ENCODE results near the gene BMP10.
A peak's percentile ranks its signal among the peaks of the same experiment; 100 is the strongest.

The BMP10 gene

DNA sequence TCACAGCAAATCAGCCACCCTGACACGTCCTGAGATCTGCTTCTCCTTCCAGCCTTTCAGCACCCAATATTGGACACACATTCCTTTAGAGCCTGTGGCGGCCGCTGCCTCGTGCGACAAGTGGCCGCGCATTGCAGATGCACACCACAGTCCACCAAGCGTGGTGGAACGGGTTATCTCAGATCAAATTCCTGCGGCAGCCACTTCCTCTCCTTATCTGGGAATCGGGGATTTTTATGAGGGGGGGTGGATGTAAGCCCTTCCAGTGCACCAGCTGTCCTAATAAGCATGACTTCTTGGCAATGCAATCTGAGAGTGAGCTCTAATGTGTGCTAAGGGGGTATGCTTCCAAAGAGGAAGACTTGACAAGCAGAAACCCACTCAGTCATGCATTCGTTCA lies 18.3 kb upstream of the BMP10 start:
- no peak for DNase-seq

DNA sequence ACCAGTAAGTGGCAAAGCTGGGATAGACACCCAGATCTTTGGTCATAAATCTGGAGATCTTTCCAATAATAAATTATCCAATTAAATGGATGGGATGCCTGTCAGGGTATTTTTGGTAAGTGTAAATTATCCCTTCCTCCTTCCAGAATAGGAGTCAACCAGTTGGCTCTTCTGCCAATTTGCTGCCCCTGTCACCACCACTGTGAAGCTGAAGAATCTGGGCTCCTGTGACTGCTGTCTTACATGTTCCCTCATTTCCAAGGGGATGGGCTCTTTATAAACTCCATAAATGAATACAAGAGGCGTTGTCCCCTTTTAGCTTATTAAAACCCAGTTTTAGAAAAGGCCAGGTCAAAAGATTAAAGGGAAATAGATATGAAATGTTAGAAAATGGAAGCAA lies 17.8 kb upstream of the BMP10 start:
- no peak for DNase-seq

DNA sequence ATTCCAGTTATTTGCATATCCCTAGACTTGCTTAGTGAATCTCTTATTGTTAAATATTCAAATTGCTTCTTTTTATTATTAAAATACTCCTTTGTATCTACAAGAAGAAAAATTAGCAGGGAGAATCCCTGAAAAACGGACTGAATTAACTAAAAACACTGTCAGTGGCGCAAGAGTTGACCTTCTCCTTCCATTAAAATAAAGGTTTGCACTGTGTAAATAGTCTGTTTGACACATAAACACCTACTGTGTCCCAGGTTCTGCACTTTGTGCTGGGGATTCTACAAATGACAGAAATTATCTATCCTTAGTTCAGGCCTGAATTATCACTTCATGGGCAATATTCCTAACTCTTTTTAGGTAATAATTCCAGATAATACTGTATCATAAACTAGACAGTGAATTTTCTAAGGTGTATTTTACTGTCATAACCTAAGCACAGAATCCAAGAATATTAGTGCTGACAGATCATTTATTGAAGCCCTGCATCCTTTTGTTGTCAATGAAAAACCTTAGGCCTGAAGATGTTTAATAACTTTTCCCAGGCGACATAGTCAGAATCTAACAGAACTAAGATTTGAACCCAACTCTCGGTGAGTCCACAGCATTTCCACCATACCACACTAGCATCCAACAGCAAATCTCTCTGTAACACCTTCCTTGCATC lies 17.0 kb upstream of the BMP10 start:
- no peak for DNase-seq

DNA sequence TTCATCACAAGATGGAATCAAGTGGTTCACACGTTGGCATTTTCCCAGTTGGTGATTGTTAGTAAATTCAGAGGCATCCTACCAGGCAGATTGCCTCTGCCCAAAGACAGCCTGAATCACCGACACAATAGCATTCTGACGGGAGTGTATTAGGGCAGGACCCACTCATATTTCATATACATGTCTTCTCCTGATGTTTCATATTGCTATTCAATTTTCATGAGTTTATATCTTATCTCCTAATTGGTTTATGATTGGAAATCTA lies 14.5 kb upstream of the BMP10 start:
- DNase-seq: no peak

DNA sequence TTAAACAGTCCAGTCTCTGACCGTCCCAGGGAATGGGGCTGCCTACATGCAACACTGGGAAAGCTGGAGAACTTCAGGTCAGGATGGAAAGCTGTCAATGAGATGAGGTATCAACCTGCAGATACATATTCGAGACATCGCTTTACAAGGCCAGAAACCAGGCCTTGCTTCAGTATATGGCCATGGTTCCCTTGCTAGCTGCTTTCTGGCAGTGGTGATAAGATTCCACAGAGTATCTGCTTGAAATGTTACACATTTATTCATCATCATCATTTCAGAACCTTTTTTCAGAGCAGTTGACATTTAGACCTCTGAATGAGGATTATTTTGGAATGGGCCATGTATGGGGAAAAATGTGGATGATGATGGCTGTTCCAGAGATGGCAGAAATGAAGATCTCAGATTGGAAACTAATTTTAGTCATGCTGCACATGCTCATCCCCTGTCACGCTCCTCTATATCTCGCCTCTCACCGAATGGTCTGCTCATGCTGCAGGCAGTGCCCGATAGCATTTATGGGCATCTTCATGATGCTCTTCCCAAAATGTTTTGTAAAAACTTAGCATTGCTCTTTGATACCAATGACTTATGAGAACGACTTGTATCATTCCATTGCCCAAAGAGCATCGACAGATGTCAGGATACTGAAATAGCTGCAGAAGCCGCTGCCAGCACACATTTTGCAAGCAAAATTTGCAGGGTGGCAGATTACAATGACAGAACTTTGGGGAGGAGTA lies 14.0 kb upstream of the BMP10 start:
- no peak for DNase-seq

DNA sequence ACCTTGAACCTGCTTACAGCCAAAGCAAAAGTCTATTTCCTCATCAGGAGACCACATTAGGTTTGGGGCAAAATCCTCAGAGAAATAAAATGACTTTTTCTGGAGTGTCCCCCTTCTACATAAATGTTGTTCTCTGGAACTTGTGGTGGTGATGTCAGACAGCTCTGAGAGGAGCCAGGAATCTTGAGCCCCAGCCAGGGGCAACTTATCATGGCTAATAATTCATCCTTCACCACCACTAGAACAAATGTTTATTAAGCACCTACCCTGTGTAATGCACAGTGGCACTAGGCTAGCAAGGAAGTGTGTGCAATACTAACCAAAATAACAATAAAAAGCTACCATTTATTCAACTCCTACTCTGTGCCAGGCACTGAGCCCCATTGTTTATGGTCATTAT lies 9.0 kb upstream of the BMP10 start:
- DNase-seq: no peak

DNA sequence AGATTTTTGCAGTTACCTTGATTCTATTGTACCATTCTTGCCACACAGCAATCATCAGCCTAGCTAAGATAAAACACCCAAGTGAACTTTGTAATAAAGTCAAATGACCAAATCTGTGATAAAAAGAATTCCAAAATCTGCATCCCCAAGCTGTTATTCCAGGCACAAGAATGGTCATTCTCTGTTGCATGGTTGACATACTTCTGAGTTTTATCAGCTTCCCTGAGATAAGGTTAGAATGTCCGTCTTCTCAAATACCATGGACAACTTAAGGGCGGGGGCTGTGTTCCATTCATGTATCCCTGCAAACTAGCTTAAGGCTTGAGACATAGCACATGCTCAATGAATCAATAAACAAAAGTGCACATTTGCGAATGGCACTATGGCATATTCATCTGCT lies 8.1 kb upstream of the BMP10 start:
- DNase-seq: no peak

DNA sequence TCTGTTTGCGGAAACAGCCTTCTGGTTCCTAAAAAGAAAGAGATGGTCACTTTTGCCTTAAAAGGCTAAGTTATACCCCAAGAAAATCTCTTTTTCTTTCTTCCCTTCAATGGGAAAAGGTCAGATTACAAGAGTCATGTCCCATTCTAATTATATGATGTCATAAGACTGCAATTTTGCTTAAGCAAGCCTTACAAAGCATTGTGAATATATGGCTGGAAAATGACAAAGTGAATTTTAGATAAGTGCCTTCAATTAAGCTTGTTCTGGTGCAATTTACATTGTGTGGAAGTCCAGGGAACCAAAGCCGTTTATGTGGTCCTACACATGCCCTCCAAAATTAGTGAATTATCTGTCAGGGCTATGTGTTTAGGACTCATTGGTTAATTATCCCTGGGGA lies 7.6 kb upstream of the BMP10 start:
- DNase-seq: no peak

DNA sequence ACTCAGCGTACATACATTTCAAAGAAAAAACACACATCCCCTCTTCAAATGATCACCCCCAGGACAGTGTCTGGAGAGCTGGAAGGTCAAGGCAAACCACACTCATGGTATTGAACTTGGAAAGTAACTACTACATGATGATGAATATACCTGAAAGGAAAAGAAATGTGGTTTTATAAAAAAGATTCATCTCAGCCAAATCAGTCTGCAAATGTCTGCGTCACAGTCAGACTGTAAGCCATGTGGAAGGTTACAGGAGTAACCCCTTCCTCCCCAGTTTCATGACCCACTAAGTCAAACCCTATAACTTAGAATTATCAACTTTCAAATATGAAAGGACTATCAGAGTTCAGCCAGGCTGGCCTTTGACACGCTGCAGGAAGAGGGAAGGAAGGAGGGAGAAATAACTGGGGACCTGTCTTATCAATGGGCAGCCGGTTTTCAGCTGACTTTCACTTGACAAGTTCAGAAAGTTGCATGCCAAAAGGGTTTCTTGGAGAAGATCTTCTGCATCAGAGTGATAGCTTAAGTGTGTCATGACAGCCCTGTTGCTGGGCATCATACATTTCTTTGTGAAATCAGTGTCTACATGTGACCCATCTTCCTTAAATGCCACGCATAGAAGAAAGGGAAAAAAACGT lies 7.0 kb upstream of the BMP10 start:
- no peak for DNase-seq

DNA sequence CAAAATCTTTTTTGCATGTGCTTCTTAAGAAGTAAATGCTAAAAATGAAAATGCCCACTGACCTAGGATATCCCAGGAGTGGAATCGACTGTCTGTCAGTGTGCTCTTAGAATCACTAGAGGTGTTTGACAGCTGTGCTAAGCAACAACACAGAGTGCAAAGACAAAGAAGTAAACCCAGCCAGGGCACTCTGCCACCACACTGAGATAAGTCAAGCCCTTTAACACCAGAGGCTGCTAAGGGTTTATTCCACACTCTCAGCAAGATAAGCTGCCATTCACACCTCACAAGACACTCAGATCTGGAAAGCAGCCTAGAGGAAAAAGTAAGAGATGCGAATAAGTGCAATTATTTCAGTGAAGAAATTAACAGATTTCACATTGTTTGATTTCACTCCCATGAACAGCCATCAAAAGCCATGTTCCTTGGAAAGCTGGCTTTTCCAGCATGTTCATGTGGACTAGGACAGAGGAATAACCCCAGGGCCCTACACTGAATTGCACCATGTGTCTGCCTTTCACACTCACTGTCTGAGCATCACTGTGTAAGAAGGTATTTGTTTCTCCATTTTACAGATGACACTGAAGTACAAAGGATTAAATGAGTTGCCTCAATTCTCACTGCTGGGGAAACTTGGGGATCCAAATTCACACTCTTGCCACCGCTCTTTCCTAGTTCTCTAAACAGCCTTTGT lies 6.0 kb upstream of the BMP10 start:
- DNase-seq: no peak

DNA sequence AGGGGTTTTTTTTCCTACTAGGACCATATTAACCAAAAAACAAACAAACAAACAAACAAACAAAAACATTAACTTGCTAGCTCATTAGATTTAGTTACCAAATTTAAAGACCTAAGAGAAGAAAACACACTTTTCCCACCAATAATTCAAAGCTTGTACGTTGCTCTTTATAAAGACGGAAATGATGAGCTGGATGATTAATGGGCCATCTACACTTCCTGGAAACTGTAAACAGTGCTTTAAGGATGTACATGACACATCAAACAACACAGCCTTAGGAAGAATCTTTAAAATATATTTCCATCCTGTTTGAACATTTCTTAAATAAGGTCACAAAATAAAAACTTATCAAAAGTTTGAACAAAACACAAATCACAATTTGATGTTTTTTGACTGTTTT lies 982 bp downstream of the BMP10 start:
- no peak for DNase-seq

DNA sequence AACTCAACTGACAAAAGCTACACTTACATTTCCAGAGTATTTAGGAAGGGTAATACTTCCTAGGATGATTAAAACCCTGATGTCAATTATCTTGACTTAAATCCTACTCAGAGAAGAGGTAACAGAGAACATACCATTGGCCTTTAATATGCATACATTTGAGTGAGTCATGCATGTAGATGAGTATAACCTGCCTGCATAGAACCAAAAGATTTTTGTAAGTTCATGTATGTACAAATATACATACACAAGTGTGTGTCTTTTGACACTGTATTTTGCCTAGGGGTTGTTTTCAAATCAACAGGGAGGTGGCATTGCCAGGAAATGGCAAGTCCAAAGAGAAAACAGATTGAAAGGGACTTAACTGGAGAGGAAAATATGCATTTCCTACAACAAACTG lies 6.1 kb downstream of the BMP10 start:
- no peak for DNase-seq

DNA sequence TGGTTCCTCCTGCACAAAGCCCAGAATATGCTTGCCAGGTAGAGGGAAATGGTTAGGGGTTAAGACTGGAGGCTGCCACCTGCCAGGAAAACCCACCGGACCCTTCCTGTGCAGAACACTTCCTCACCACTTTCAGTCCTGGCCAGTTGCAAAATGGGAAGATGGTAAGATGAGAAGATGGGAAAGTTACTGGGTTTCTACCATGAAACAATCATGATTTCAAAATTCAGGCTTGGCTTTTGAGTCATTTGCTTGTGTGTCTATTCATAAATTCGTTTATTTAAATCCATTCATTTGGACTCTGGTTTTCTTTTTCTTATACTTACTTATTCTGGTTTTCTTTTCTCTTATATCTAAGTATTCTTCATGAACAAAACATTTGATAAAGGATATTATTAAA lies 7.2 kb downstream of the BMP10 start:
- DNase-seq: no peak

DNA sequence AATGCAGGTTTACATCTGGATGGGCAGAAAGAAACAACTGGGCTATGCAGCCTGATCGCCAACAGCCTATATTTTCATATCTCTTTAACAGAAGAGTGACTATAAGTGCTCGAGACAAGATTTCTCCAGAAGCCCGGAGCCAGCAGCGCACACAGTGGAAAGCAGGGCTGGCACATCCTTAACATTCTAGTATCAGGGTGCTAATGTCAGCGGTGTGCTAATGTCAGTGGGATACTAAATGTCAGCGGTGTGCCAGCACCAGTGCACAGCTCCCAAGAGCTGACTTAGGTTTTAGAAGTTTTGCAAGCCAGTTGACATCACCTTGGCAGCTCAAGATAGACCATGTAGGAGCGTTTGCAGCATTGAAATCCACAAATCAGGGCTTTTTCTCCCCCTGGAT lies 8.3 kb downstream of the BMP10 start:
- DNase-seq: no peak

DNA sequence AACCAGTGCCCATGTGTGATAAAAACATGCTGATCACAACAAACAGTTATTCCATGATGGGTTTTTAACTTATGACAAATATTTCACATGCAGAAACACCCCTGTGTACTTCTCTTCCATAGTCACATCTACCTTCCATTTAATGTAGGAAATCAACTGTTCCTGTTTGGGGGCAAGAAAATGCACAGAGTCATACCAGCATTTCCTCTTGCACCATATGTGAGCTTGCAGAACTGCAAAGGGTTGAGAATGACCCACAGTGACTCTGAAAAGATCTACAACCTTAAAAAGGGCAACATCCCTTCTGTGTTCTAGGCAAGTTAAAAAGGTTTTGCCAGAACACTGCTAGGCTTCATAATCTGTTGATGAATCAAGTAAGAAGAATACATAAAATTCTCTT lies 9.9 kb downstream of the BMP10 start:
- no peak for DNase-seq

DNA sequence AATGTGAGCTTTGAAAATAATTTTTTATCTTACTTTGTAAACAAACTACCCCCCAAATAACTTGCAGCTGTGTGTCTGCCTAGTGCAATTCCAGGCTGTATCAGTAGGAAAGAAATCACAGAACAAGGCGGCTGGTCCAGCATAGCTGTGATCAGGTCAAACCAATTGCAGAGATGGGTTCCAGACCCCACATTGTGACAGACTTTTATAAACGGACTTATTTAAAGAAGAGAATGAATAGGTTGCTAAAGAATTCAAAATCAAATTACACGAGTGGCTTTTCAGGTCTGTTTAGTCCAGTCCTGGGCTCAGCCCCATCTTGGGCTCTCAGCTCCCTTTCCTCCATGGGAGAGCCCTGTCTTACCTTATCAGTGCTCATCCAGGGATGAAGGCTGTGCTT lies 11.1 kb downstream of the BMP10 start:
- no peak for DNase-seq

DNA sequence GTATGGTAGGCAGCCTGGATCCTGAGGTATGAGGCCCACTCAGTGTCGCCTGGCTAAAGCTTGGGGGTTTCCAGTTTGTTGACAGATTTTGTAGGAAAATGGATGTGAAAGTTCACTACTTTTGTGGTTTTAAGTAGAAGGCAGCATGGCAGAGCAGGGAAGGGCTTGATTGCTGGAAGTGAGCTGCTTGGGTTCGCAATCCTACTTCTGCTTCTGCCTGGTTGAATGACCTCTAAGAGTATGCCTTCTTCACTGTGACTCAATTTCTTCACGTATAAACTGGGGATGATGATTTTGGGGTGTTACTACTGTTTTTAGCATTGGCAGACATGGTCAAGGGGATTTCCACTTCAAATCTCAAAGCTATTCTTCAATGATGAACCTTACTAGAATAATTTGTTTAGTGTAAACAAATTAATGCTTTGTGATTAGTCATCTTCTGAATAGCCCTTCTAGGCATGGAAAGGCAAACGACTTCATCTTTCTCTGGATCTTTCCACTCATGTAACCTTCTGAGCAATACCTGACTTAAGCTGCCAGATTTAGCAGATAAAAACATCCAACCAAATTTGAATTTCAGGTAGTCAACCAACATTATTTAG lies 13.2 kb downstream of the BMP10 start:
- peak in 1 of 14 donors; percentile 4 for DNase-seq

DNA sequence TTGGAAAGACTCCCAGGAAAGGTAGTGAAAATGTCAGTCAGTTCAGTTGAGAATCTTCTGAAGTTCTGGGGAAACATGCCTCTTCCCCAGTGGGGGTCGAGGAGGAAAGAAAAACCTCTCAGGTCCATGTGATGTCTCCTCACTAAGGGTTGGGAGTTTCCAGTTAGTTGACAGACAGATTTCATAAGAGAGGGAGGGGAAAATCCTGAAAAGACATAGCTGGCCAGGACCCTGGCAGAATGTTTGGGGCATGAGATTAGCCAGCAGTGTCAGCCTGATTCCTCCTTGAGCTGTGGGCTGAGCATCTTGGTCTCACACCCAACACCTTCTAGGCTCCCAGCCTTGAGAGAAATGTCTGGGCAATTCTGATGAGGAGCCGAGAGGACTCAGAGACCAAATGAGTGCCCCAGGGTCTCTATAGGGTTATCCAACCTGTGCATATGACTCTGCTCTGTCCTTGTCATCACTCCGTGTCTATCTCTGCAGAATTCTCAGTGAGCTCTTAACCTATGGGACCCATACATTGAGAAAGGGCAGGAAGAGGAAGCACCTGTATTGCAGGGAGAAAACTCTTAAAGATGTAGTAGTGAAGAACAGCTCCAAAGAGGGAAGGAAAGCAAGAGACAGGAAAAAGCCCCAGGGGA lies 13.9 kb downstream of the BMP10 start:
- no peak for DNase-seq

DNA sequence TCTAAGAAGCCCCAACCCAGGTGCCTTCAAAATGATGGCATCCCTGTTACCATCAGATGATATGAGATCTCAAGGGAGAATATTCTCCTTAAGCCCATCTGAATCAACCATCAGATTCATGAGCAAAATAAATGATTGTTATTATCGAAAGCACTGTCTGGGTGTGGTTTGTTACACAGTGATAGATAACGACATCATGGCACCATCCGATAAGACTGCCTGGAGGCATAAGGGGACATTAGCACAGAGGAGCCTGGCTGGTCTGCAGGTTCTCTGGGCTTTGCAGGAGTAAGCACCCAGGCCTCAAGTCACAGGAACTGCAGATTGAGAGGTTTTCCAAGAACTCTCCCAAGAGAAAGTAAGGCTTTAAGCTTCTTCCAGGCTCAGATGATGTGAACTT lies 15.6 kb downstream of the BMP10 start:
- no peak for DNase-seq

DNA sequence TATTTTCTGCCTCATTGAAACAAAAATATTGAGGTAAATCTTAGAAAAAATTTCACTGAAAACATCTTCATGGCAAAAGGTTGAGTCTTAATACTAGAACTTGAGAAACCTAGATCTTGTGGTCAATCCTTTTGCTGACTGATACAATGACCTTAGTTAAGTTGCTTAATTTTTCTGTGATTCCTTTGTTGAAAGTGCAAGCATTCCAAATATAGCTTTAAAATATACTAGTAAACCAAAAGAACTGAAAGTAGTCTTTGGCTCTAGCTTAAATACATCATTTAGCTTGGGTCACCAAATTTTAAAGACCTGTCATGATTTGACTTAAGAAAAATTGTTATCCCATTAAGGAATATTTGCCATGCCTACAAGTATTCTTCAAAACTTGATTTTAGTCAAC lies 16.7 kb downstream of the BMP10 start:
- no peak for DNase-seq

DNA sequence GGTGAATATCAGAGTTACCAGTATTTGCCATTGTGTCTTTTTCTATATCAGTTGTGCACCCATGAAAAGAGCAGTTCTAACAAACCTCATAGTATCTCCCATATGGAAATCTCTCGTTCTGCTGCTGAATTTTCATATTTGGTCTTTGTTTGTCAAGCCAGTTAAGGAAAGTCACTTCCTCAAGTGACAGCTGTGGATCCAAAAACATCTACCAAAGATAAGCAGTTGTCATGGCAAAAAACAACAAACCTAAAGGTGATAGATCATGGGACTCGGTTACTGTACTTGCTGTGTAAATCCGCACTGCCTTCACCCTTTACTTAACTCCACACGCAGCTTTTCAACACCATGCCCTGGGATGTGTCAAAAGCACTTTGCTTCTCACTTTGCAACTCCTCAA lies 17.3 kb downstream of the BMP10 start:
- DNase-seq: no peak

DNA sequence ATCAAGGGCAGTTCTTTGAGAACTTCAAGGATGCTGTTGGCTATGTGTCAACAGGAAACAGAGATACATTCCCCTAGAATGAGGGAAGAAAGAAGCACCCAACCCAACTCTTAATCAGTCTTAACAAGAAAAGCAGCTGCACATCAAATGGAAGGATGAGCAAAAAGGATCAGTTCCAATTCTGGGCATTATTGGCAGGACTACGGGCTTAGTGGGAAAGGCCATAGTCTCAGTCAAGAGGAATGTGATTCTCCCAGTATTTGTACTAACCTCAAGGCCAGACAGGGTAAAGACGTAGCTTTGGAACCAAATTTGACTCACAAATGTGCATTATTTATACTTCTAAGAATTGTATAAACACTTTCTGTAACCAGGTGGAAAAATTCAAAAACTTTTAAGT lies 18.2 kb downstream of the BMP10 start:
- no peak for DNase-seq

DNA sequence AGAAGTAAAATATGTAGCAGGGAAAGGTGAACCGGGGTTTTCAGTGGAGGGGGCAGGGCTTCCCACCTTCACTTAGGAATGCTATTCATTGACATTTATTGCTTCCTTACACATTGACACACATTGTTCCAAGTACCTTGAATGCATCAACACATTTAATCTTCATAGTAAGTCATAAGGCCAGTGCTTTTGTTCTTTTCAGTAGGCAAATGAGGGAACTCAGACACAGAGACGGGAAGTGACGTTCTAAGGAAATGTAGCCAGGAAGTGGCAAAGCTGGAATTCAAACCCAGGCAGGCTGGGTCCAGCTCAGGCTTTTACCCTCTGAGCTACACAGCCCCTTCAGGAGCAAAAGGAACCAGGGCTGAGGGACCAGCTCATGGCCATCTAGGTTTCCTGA lies 20.7 kb downstream of the BMP10 start:
- no peak for DNase-seq
